Measurements from ENCODE around the gene DST. TPM values are rescaled to one million over a fixed set of nuclear protein-coding genes. Genes with fewer than 3 reads are reported as not detected.

DST gene
- total RNA-seq, 2 donors from 2014 or later, result 101 to 113 TPM

GRCh38 chr6:56478202-56478601 is 164.5 kb downstream of the DST start:
- Histone ChIP-seq H3K9ac (ENCODE audit: extremely low read depth, low read length, poor library complexity, severe bottlenecking) (no peak overlapping the region), H3K36me3 (ENCODE audit: control insufficient read depth, insufficient read depth, low read length) (peaks cover 86% of the 10 kb centered on the region), H3K27ac (ENCODE audit: low read depth, low read length) (no peak overlapping the region), H3K27me3 (ENCODE audit: control insufficient read depth, insufficient read depth, low read length, poor library complexity, severe bottlenecking) (no peaks in the 10 kb centered on the region), H3K9me3 (ENCODE audit: control insufficient read depth, low read length) (peaks cover 11% of the 10 kb centered on the region), H3K4me3 (ENCODE audit: low read length) (no peak overlapping the region), H3K4me1 (ENCODE audit: control insufficient read depth, insufficient read depth, low read length) (no peaks in the 10 kb centered on the region)
- DNase-seq, result no peak
- Mint-ChIP-seq H3K4me3 (no peak overlapping the region), H3K27ac (no peak overlapping the region), H3K9me3 (peaks cover 7% of the 10 kb centered on the region), H3K36me3 (ENCODE audit: low read depth) (peaks cover 59% of the 10 kb centered on the region), H3K4me1 (peaks cover 5% of the 10 kb centered on the region), H3K27me3 (ENCODE audit: insufficient read depth) (no peaks in the 10 kb centered on the region)
- no peak for TF ChIP-seq CTCF (conservative IDR thresholded peaks at IDR 0.05)
- 94% methylated on average over 1 of the region's 1 CpG; no CpG with 5 or more reads in 1 of the 2 experiments for WGBS, 2 experiments (ENCODE audit: insufficient coverage in 1 of 2, insufficient read length in 1 of 2)

- 98 to 100% methylated on average over 2 to 5 of the region's 5 CpGs for WGBS, 2 experiments (ENCODE audit: insufficient coverage in 1 of 2, insufficient read length in 1 of 2)
Observed at GRCh38 chr6:56477241-56477640, 165.4 kb downstream of the DST start.

GRCh38 chr6:56475736-56476457 is 166.8 kb downstream of the DST start:
- H3K4me3 ChIP-seq (ENCODE audit: low read length), result no peak overlapping the region
- Mint-ChIP-seq H3K4me3 (no peak overlapping the region), H3K36me3 (ENCODE audit: low read depth) (peaks cover 59% of the 10 kb centered on the region), H3K27ac (no peak overlapping the region), H3K4me1 (peaks cover 5% of the 10 kb centered on the region), H3K9me3 (peaks cover 7% of the 10 kb centered on the region), H3K27me3 (ENCODE audit: insufficient read depth) (no peaks in the 10 kb centered on the region)
- TF ChIP-seq CTCF (conservative IDR thresholded peaks at IDR 0.05), result no peak
- peaks cover 86% of the 10 kb centered on the region for H3K36me3 ChIP-seq (ENCODE audit: control insufficient read depth, insufficient read depth, low read length)
- no peaks in the 10 kb centered on the region for H3K4me1 ChIP-seq (ENCODE audit: control insufficient read depth, insufficient read depth, low read length)
- WGBS, 2 experiments (ENCODE audit: insufficient coverage in 1 of 2, insufficient read length in 1 of 2), result 83 to 97% methylated on average over 3 to 4 of the region's 4 CpGs
- peaks cover 11% of the 10 kb centered on the region for H3K9me3 ChIP-seq (ENCODE audit: control insufficient read depth, low read length)
- H3K27ac ChIP-seq (ENCODE audit: low read depth, low read length), result no peak overlapping the region
- H3K9ac ChIP-seq (ENCODE audit: extremely low read depth, low read length, poor library complexity, severe bottlenecking), result no peak overlapping the region
- no peaks in the 10 kb centered on the region for H3K27me3 ChIP-seq (ENCODE audit: control insufficient read depth, insufficient read depth, low read length, poor library complexity, severe bottlenecking)
- no peak for DNase-seq

More at GRCh38 chr6:56477241-56477640, 165.4 kb downstream of the DST start:
- DNase-seq, result no peak
- TF ChIP-seq CTCF (conservative IDR thresholded peaks at IDR 0.05), result no peak
- Histone ChIP-seq H3K36me3 (ENCODE audit: control insufficient read depth, insufficient read depth, low read length) (peaks cover 86% of the 10 kb centered on the region), H3K4me1 (ENCODE audit: control insufficient read depth, insufficient read depth, low read length) (no peaks in the 10 kb centered on the region), H3K27ac (ENCODE audit: low read depth, low read length) (no peak overlapping the region), H3K9ac (ENCODE audit: extremely low read depth, low read length, poor library complexity, severe bottlenecking) (no peak overlapping the region), H3K27me3 (ENCODE audit: control insufficient read depth, insufficient read depth, low read length, poor library complexity, severe bottlenecking) (no peaks in the 10 kb centered on the region), H3K4me3 (ENCODE audit: low read length) (no peak overlapping the region), H3K9me3 (ENCODE audit: control insufficient read depth, low read length) (peaks cover 11% of the 10 kb centered on the region)
- peaks cover 5% of the 10 kb centered on the region for H3K4me1 Mint-ChIP-seq
- peaks cover 7% of the 10 kb centered on the region for H3K9me3 Mint-ChIP-seq
- no peak overlapping the region for H3K27ac Mint-ChIP-seq
- H3K36me3 Mint-ChIP-seq (ENCODE audit: low read depth), result peaks cover 66% of the 10 kb centered on the region
- no peaks in the 10 kb centered on the region for H3K27me3 Mint-ChIP-seq (ENCODE audit: insufficient read depth)
- no peak overlapping the region for H3K4me3 Mint-ChIP-seq

Measured in endodermal cell (in vitro differentiated cells).